HG02763 (cell line): ENCODE data around the gene TRIM60.
"Not testable (repeated sequence)": the region's sequence is repeated elsewhere in the genome, so short reads cannot be mapped to it uniquely, and the experiment has no call there.

Experiments
- ATAC-seq: cut with Tn5 transposase; IDR thresholded peaks from one replicate; pipeline ENCODE4 v1.9.1; 2021; ENCODE audit warnings: mild to moderate bottlenecking, moderate library complexity; ENCODE audit not compliant: unreplicated experiment

The TRIM60 gene

GRCh38 chr4:165031436-165032211, at the start of gene TRIM60:
TRIM60 (plus strand) TSS chr4:165031999; CDS start chr4:165040073, 8,074 bp downstream.
- ATAC-seq = no peak

GRCh38 chr4:164989471-164989870, 42.3 kb upstream of the TRIM60 start:
- ATAC-seq = no peak

GRCh38 chr4:164990786-164991185, 41.0 kb upstream of the TRIM60 start:
- ATAC-seq = not testable (repeated sequence)

GRCh38 chr4:164996123-164996522, 35.7 kb upstream of the TRIM60 start:
- ATAC-seq = not testable (repeated sequence)

GRCh38 chr4:164997324-164997723, 34.5 kb upstream of the TRIM60 start:
- ATAC-seq = no peak

GRCh38 chr4:164997941-164998340, 33.9 kb upstream of the TRIM60 start:
- ATAC-seq = no peak

GRCh38 chr4:164998526-164999080, 33.2 kb upstream of the TRIM60 start:
- ATAC-seq = not testable (repeated sequence)

GRCh38 chr4:165001957-165002356, 29.8 kb upstream of the TRIM60 start:
- ATAC-seq = not testable (repeated sequence)

GRCh38 chr4:165005352-165005925, 26.4 kb upstream of the TRIM60 start:
- ATAC-seq = no peak

GRCh38 chr4:165006456-165006855, 25.3 kb upstream of the TRIM60 start:
- ATAC-seq = no peak

GRCh38 chr4:165006886-165007285, 24.9 kb upstream of the TRIM60 start:
- no peak for ATAC-seq

- no peak for ATAC-seq
Measured at GRCh38 chr4:165009493-165010227, 22.1 kb upstream of the TRIM60 start.

- no peak for ATAC-seq
Measured at GRCh38 chr4:165010487-165010886, 21.3 kb upstream of the TRIM60 start.

GRCh38 chr4:165010991-165011390, 20.8 kb upstream of the TRIM60 start:
- no peak for ATAC-seq

- no peak for ATAC-seq
Measured at GRCh38 chr4:165011403-165011802, 20.4 kb upstream of the TRIM60 start.

- ATAC-seq = no peak
Measured at GRCh38 chr4:165013691-165014090, 18.1 kb upstream of the TRIM60 start.

- ATAC-seq = no peak
Measured at GRCh38 chr4:165016971-165017370, 14.8 kb upstream of the TRIM60 start.

GRCh38 chr4:165019995-165020394, 11.8 kb upstream of the TRIM60 start:
- ATAC-seq = not testable (repeated sequence)

GRCh38 chr4:165025782-165026181, 6.0 kb upstream of the TRIM60 start:
- ATAC-seq = not testable (repeated sequence)

- ATAC-seq = no peak
Measured at GRCh38 chr4:165027762-165028402, 3.9 kb upstream of the TRIM60 start.

- ATAC-seq = no peak
Measured at GRCh38 chr4:165048170-165048569, 16.4 kb downstream of the TRIM60 start.
